K562 (cell line): ENCODE results near the gene ZMIZ1. TPM values are rescaled to one million over a fixed set of nuclear protein-coding genes. Genes with fewer than 3 reads are reported as not detected.

Experiments
- FOXK2 ChIP-seq, 2 experiments: fragments of 450-650 bp; IDR thresholded peaks in 1 of 2; conservative IDR thresholded peaks in 1 of 2; 2 replicates each; pipeline ENCODE4 v1.6.1; 2016; ENCODE audit warnings: low read depth in 2 of 2, mild to moderate bottlenecking in 1 of 2
- JUNB ChIP-seq: fragments of 450-650 bp; formaldehyde crosslinking; conservative IDR thresholded peaks from 2 replicates; pipeline ENCODE4 v1.4.0; 2020; ENCODE audit warnings: mild to moderate bottlenecking
- PHB ChIP-seq: fragments of 250-450 bp; sonication (Bioruptor Pico); IDR thresholded peaks from 2 replicates; pipeline ENCODE4 v1.5.0; 2021
- PML ChIP-seq: IDR thresholded peaks from 2 replicates; pipeline ENCODE4 v1.6.1; 2012; ENCODE audit warnings: low read length, inconsistent platforms
- SMARCA5 ChIP-seq: fragments of 450-650 bp; IDR thresholded peaks from 2 replicates; pipeline ENCODE4 v1.6.1; 2016
- SREBF1 ChIP-seq: fragments of 150-350 bp; IDR thresholded peaks from 2 replicates; pipeline ENCODE4 v1.6.1; 2014; ENCODE audit warnings: antibody characterized with exemption, low read depth, low read length, borderline replicate concordance
- SRSF3 ChIP-seq: fragments of 200-400 bp; formaldehyde crosslinking; IDR thresholded peaks from 2 replicates; pipeline ENCODE4 v1.6.1; 2016; ENCODE audit warnings: mild to moderate bottlenecking, low read length, moderate library complexity; ENCODE audit not compliant: insufficient read depth
- ZNF318 ChIP-seq, 2 experiments: fragments of 450-650 bp; IDR thresholded peaks; 2 replicates each; pipeline ENCODE4 v1.6.1; 2016; ENCODE audit warnings: mild to moderate bottlenecking in 2 of 2, borderline replicate concordance in 1 of 2, low read depth in 1 of 2, moderate library complexity in 1 of 2
- polyA plus RNA-seq, 8 experiments: library from polyadenylated mRNA; depleted of rRNA in 4 of 8; stranded (reverse) in 5 of 8; unstranded in 3 of 8; fragments of >200 nt; fragmentation: Nextera tagmentation in 2 of 8; fragmentation: Illumina TruSeq in 1 of 8; extraction: Ambion mirVana in 2 of 8; extraction: Trizol in 1 of 8; gene quantifications; 2 replicates each; pipeline versions ENCODE4 v1.2.1 to v1.2.3, GENCODE V29; 2011 to 2014; ENCODE audit warnings: inconsistent platforms in 1 of 8, missing spikeins in 1 of 8
- total RNA-seq, 7 experiments: library from RNA; depleted of rRNA in 6 of 7; stranded (reverse); fragments of >200 nt in 6 of 7; fragmentation: Illumina TruSeq in 2 of 7; extraction: Trizol in 2 of 7; gene quantifications; 2 replicates each; pipeline versions ENCODE4 v1.2.1 to v1.2.3, GENCODE V29; 2011 to 2021; ENCODE audit warnings: low replicate concordance in 1 of 7

The ZMIZ1 gene
- total and polyA plus RNA-seq, 9 of the 15 experiments (the other 6 are each of a cell fraction or from before 2014, with no cell fraction given) = 1.0 to 37.3 (median 4.3) TPM

DNA sequence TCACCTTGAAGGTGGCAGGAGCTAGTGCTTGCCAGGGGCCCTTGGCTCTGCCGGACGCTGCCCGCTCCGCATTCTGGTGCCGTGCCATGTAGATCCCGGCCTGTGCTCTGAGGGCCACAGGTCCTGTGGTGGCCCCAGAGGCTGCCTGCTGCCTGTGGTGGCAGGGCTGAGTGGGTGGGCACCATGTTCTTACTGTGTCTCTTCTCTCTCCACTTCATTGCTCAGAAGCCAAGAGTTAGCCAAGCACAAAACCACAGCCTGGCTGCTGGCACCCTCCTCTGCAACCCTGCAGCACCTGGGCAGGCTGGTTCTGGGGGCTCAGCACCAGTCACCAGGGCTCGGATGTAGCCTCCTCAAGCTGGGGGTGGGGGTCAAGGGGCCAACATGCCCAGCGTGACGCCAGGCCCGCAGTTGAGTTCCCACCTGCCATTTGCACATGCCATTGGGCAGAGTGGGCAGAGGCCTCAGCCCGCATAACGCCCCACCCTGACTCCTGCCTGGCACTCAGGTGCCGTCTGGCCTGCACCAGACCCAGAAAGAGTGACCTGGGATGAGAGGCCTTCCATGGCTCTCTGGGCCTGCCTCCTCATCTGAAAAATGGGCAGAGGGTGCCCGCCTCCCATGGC is 16.3 kb downstream of the ZMIZ1 start (continued):
- TF ChIP-seq ZNF318 (IDR thresholded peaks at IDR 0.05; ENCODE audit: borderline replicate concordance in 1 of 2, low read depth in 1 of 2) = no peak
- TF ChIP-seq SMARCA5 = no peak
- TF ChIP-seq FOXK2 (conservative IDR thresholded peaks at IDR 0.05 in 1 of 2, IDR thresholded peaks at IDR 0.05 in 1 of 2; ENCODE audit: low read depth in 2 of 2) = no peak
- no peak for TF ChIP-seq SREBF1
- TF ChIP-seq JUNB (CRISPR knock-in tag) = no peak
- TF ChIP-seq SRSF3 = no peak
- TF ChIP-seq PML = no peak
- TF ChIP-seq PHB (CRISPR knock-in tag) = no peak
